Fibroblast of lung (primary cell): ENCODE results near the gene SCYL1. TPM values are rescaled to one million over a fixed set of nuclear protein-coding genes. Genes with fewer than 3 reads are reported as not detected.

Source experiments
- DNase-seq, 2 donors: peaks; one replicate each; pipeline versions ENCODE4 v3.0.0 to v3.0.0-alpha.2; 2010; ENCODE audit warnings: low read depth in 2 of 2
- H2AFZ ChIP-seq: 2 replicates; pipeline ENCODE4 v1.5.1; 2012; ENCODE audit warnings: low read length, control low read depth, inconsistent platforms
- H3K27ac ChIP-seq: 2 replicates; pipeline ENCODE4 v1.5.1; 2011; ENCODE audit warnings: low read length, control low read depth; ENCODE audit not compliant: insufficient read depth
- H3K27me3 ChIP-seq: 2 replicates; pipeline ENCODE4 v1.5.1; 2011; ENCODE audit warnings: mild to moderate bottlenecking, low read length; ENCODE audit not compliant: control insufficient read depth, insufficient read depth
- H3K36me3 ChIP-seq: 2 replicates; pipeline ENCODE4 v1.5.1; 2011; ENCODE audit warnings: low read length; ENCODE audit not compliant: control insufficient read depth, insufficient read depth
- H3K4me1 ChIP-seq: 2 replicates; pipeline ENCODE4 v1.5.1; 2011; ENCODE audit warnings: low read length; ENCODE audit not compliant: control insufficient read depth, insufficient read depth; ENCODE audit errors: extremely low read depth
- H3K4me2 ChIP-seq: 2 replicates; pipeline ENCODE4 v1.5.1; 2011; ENCODE audit warnings: low read length, control low read depth; ENCODE audit not compliant: insufficient read depth; ENCODE audit errors: extremely low read depth
- H3K4me3 ChIP-seq, 4 experiments: fragments of 200-600 bp in 1 of 4; sonication (generic) in 1 of 4; replicated peaks in 1 of 4; 2 replicates each; pipeline ENCODE4 v1.5.1; 2011 to 2016; ENCODE audit warnings: low read length in 4 of 4, low read depth in 3 of 4, mild to moderate bottlenecking in 3 of 4, control low read depth in 2 of 4, inconsistent platforms in 1 of 4, mixed read lengths in 1 of 4; ENCODE audit not compliant: insufficient read depth in 1 of 4; ENCODE audit errors: control extremely low read depth in 1 of 4
- H3K79me2 ChIP-seq: 2 replicates; pipeline ENCODE4 v1.5.1; 2012; ENCODE audit warnings: mild to moderate bottlenecking, low read length, inconsistent platforms; ENCODE audit not compliant: control insufficient read depth, insufficient read depth
- H3K9ac ChIP-seq: 2 replicates; pipeline ENCODE4 v1.5.1; 2011; ENCODE audit warnings: mild to moderate bottlenecking, low read length, control low read depth; ENCODE audit not compliant: insufficient read depth
- H3K9me3 ChIP-seq: 2 replicates; pipeline ENCODE4 v1.5.1; 2012; ENCODE audit warnings: low read depth, low read length; ENCODE audit not compliant: control insufficient read depth, insufficient read depth
- H4K20me1 ChIP-seq: 2 replicates; pipeline ENCODE4 v1.5.1; 2011; ENCODE audit warnings: low read length; ENCODE audit not compliant: control insufficient read depth, insufficient read depth; ENCODE audit errors: extremely low read depth
- CTCF ChIP-seq, 2 donors: IDR thresholded peaks in 1 of 2; conservative IDR thresholded peaks in 1 of 2; 1 replicate in 1 of 2; 2 replicates in 1 of 2; pipeline ENCODE4 v1.5.1; 2011 to 2012; ENCODE audit warnings: low read length in 2 of 2, control low read depth in 1 of 2, inconsistent platforms in 1 of 2, low read depth in 1 of 2, mild to moderate bottlenecking in 1 of 2
- EZH2 ChIP-seq: IDR thresholded peaks from 2 replicates; pipeline ENCODE4 v1.5.1; 2012; ENCODE audit warnings: low read length, control low read depth, mild to moderate bottlenecking; ENCODE audit errors: missing control alignments
- polyA plus RNA-seq, 2 donors: library from polyadenylated mRNA; depleted of rRNA in 1 of 2; stranded (reverse) in 1 of 2; unstranded in 1 of 2; fragments of >200 nt; gene quantifications; 2 replicates each; pipeline ENCODE4 v1.2.1, GENCODE V29; 2011 to 2012; ENCODE audit warnings: missing spikeins in 1 of 2
- total RNA-seq: library from RNA; depleted of rRNA; stranded (reverse); fragments of >200 nt; gene quantifications from 2 replicates; pipeline ENCODE4 v1.2.1, GENCODE V29; 2014

SCYL1 gene
- total and polyA plus RNA-seq, 2 donors (not counting 1 experiment from before 2014, with no cell fraction given): 58.2 to 84.6 TPM

DNA sequence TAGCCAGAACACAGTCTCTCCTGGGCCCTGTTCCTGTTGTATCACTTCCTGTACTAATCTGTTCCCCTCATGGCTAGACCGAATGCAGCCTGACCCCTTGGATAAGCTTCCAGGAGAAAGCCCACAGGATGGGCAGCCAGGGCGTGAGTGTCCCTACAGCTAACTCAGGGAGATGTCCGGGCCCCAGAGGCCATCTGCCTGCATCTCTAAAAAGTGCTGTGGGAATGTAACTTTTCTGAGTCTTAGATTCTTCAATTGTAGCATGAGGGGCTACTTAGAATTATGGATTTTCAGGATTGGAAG is 33.8 kb upstream of the SCYL1 start:
- peak overlapping the region; percentile 82 for H3K9ac ChIP-seq
- peaks cover 76% of the 10 kb centered on the region for H3K4me1 ChIP-seq
- H3K79me2 ChIP-seq: peaks cover 52% of the 10 kb centered on the region
- H3K4me3 ChIP-seq: no peak overlapping the region
- H2AFZ ChIP-seq: no peak overlapping the region
- TF ChIP-seq CTCF (conservative IDR thresholded peaks at IDR 0.05 in 1 of 2, IDR thresholded peaks at IDR 0.05 in 1 of 2; ENCODE audit: low read depth in 1 of 2, low read length in 2 of 2) (no peak), EZH2 (no peak)
- no peak overlapping the region for H3K4me2 ChIP-seq
- H3K36me3 ChIP-seq: no peaks in the 10 kb centered on the region
- peak in 1 of 2 donors; percentile 27 for DNase-seq
- no peaks in the 10 kb centered on the region for H3K9me3 ChIP-seq
- no peaks in the 10 kb centered on the region for H3K27me3 ChIP-seq
- H3K27ac ChIP-seq: peak overlapping the region; percentile 100
- H4K20me1 ChIP-seq: no peaks in the 10 kb centered on the region

- Histone ChIP-seq H4K20me1 (no peaks in the 10 kb centered on the region), H3K4me1 (peaks cover 74% of the 10 kb centered on the region), H3K27ac (peak overlapping the region; percentile 100), H3K9me3 (no peaks in the 10 kb centered on the region), H3K36me3 (no peaks in the 10 kb centered on the region), H3K9ac (peak overlapping the region; percentile 82), H3K27me3 (no peaks in the 10 kb centered on the region), H3K79me2 (peaks cover 53% of the 10 kb centered on the region), H3K4me3 (peak overlapping the region in 1 of 4 experiments; percentile 11), H2AFZ (no peak overlapping the region), H3K4me2 (peak overlapping the region; percentile 79)
- peak; percentile 94 to 98 for DNase-seq
- TF ChIP-seq CTCF (conservative IDR thresholded peaks at IDR 0.05 in 1 of 2, IDR thresholded peaks at IDR 0.05 in 1 of 2; ENCODE audit: low read depth in 1 of 2, low read length in 2 of 2) (no peak), EZH2 (no peak)
Observed at GRCh38 chr11:65491614-65492386, 33.1 kb upstream of the SCYL1 start.

- Histone ChIP-seq H3K79me2 (peaks cover 58% of the 10 kb centered on the region), H3K9me3 (no peaks in the 10 kb centered on the region), H4K20me1 (no peaks in the 10 kb centered on the region), H3K27me3 (no peaks in the 10 kb centered on the region), H3K4me2 (peak overlapping the region; percentile 79), H3K36me3 (no peaks in the 10 kb centered on the region), H3K9ac (peak overlapping the region; percentile 82), H3K27ac (peak overlapping the region; percentile 100), H2AFZ (no peak overlapping the region), H3K4me1 (peaks cover 72% of the 10 kb centered on the region), H3K4me3 (no peak overlapping the region)
- TF ChIP-seq EZH2 (no peak), CTCF (conservative IDR thresholded peaks at IDR 0.05 in 1 of 2, IDR thresholded peaks at IDR 0.05 in 1 of 2; ENCODE audit: low read depth in 1 of 2, low read length in 2 of 2) (no peak)
- no peak for DNase-seq
Observed at GRCh38 chr11:65492387-65492636, 32.6 kb upstream of the SCYL1 start.
